OCI-LY1 (cell line): Measurements from ENCODE around the gene ADGRF1.

Experiments
- H2AFZ ChIP-seq: fragments of 200-600 bp; sonication (generic), shearing (Covaris generic); 2 replicates; pipeline ENCODE4 v1.6.0; 2014; ENCODE audit warnings: antibody characterized with exemption, mild to moderate bottlenecking, low read length
- H3F3A ChIP-seq: fragments of 200-600 bp; sonication (generic), shearing (Covaris generic); 2 replicates; pipeline ENCODE4 v1.6.0; 2014; ENCODE audit warnings: mild to moderate bottlenecking, antibody characterized with exemption, low read length, moderate library complexity; ENCODE audit not compliant: insufficient read depth
- H3K27ac ChIP-seq: fragments of 200-600 bp; sonication (generic); 2 replicates; pipeline ENCODE4 v1.5.1; 2014; ENCODE audit warnings: low read length, mixed run types, mild to moderate bottlenecking, low read depth; ENCODE audit not compliant: poor library complexity, severe bottlenecking
- H3K27me3 ChIP-seq: fragments of 200-600 bp; sonication (generic); 2 replicates; pipeline ENCODE4 v1.6.0; 2014; ENCODE audit warnings: antibody characterized with exemption, mild to moderate bottlenecking, low read length, moderate library complexity; ENCODE audit not compliant: insufficient read depth
- H3K36me3 ChIP-seq: fragments of 200-600 bp; sonication (generic); 2 replicates; pipeline ENCODE4 v1.6.1; 2014; ENCODE audit warnings: mild to moderate bottlenecking, antibody characterized with exemption, low read length, moderate library complexity, mixed read lengths; ENCODE audit not compliant: insufficient read depth
- H3K4me1 ChIP-seq: fragments of 200-600 bp; sonication (generic); 2 replicates; pipeline ENCODE4 v1.5.1; 2014; ENCODE audit warnings: mild to moderate bottlenecking, low read length, moderate library complexity; ENCODE audit not compliant: insufficient read depth, severe bottlenecking
- H3K4me2 ChIP-seq: fragments of 200-600 bp; sonication (generic), shearing (Covaris generic); 2 replicates; pipeline ENCODE4 v1.6.1; 2014; ENCODE audit warnings: low read length
- H3K4me3 ChIP-seq: fragments of 200-600 bp; sonication (generic); 2 replicates; pipeline ENCODE4 v1.5.1; 2014; ENCODE audit warnings: low read length, low read depth, mild to moderate bottlenecking, mixed read lengths; ENCODE audit not compliant: poor library complexity, severe bottlenecking
- H3K79me2 ChIP-seq: fragments of 200-600 bp; shearing (Covaris generic); 2 replicates; pipeline ENCODE4 v1.6.1; 2016; ENCODE audit warnings: mixed run types, low read length, mixed read lengths; ENCODE audit not compliant: insufficient read depth
- H3K9ac ChIP-seq: fragments of 200-600 bp; sonication (generic), shearing (Covaris generic); 2 replicates; pipeline ENCODE4 v1.6.1; 2014; ENCODE audit warnings: mild to moderate bottlenecking, low read length, mixed read lengths
- H3K9me2 ChIP-seq: fragments of 200-600 bp; sonication (generic), shearing (Covaris generic); 2 replicates; pipeline ENCODE4 v1.6.1; 2014; ENCODE audit warnings: low read depth, mild to moderate bottlenecking, low read length, mixed read lengths
- H3K9me3 ChIP-seq: fragments of 200-600 bp; shearing (Covaris generic); 2 replicates; pipeline ENCODE4 v1.6.1; 2014; ENCODE audit warnings: low read length, mixed read lengths
- H4K20me1 ChIP-seq: fragments of 200-600 bp; sonication (generic), shearing (Covaris generic); 2 replicates; pipeline ENCODE4 v1.6.0; 2016; ENCODE audit warnings: mild to moderate bottlenecking, low read length; ENCODE audit not compliant: insufficient read depth
- EZH2 ChIP-seq: fragments of 200-600 bp; sonication (generic), shearing (Covaris generic); IDR thresholded peaks from 2 replicates; pipeline ENCODE4 v1.8.0; 2017; ENCODE audit warnings: borderline replicate concordance, mixed run types, mild to moderate bottlenecking, antibody characterized with exemption, low read length, moderate library complexity, mixed read lengths
- TF ChIP-seq, protein P1 (sequence below): fragments of 200-600 bp; sonication (generic), shearing (Covaris generic); IDR thresholded peaks from 2 replicates; pipeline ENCODE4 v1.5.1; 2017; ENCODE audit warnings: mild to moderate bottlenecking, antibody characterized with exemption, low read length, moderate library complexity, mixed read lengths

The ADGRF1 gene

GRCh38 chr6:46948699-46949098, 93.4 kb downstream of the ADGRF1 start:
- no peaks in the 10 kb centered on the region for H3K27me3 ChIP-seq
- TF ChIP-seq EZH2, result no peak
- TF ChIP-seq, protein P1, sequence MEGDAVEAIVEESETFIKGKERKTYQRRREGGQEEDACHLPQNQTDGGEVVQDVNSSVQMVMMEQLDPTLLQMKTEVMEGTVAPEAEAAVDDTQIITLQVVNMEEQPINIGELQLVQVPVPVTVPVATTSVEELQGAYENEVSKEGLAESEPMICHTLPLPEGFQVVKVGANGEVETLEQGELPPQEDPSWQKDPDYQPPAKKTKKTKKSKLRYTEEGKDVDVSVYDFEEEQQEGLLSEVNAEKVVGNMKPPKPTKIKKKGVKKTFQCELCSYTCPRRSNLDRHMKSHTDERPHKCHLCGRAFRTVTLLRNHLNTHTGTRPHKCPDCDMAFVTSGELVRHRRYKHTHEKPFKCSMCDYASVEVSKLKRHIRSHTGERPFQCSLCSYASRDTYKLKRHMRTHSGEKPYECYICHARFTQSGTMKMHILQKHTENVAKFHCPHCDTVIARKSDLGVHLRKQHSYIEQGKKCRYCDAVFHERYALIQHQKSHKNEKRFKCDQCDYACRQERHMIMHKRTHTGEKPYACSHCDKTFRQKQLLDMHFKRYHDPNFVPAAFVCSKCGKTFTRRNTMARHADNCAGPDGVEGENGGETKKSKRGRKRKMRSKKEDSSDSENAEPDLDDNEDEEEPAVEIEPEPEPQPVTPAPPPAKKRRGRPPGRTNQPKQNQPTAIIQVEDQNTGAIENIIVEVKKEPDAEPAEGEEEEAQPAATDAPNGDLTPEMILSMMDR, result no peak
- no peak overlapping the region for H3K4me3 ChIP-seq
- H3K4me1 ChIP-seq, result no peaks in the 10 kb centered on the region
- no peak overlapping the region for H3K4me2 ChIP-seq
- H3K9ac ChIP-seq, result no peak overlapping the region
- H3K27ac ChIP-seq, result no peak overlapping the region
- no peaks in the 10 kb centered on the region for H3K9me2 ChIP-seq
- H3K9me3 ChIP-seq, result no peaks in the 10 kb centered on the region
- H4K20me1 ChIP-seq, result no peaks in the 10 kb centered on the region
- H3K79me2 ChIP-seq, result no peaks in the 10 kb centered on the region
- H2AFZ ChIP-seq, result no peak overlapping the region
- no peaks in the 10 kb centered on the region for H3K36me3 ChIP-seq
- H3F3A ChIP-seq, result no peaks in the 10 kb centered on the region
